ENCODE results near the gene LMX1B.

DNA sequence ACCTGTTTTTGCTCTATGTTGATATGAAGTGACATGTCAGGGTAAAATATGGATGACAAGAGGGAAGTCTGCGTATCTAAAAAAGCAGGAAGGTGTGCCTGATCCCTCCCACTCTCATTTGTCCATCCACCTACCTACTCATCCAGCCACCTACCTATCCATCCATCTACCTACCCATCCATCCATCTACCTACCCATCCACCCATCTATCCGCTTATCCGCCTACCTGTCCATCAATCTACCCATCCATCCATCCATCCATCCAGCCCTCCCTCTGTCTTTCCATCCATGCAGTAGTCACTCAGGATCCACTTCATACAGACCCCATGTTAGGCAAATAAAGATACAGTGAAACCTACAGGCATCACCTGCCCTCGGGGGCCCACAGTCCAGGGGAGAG is 32.4 kb downstream of the LMX1B start:
- TF ChIP-seq, protein P1, sequence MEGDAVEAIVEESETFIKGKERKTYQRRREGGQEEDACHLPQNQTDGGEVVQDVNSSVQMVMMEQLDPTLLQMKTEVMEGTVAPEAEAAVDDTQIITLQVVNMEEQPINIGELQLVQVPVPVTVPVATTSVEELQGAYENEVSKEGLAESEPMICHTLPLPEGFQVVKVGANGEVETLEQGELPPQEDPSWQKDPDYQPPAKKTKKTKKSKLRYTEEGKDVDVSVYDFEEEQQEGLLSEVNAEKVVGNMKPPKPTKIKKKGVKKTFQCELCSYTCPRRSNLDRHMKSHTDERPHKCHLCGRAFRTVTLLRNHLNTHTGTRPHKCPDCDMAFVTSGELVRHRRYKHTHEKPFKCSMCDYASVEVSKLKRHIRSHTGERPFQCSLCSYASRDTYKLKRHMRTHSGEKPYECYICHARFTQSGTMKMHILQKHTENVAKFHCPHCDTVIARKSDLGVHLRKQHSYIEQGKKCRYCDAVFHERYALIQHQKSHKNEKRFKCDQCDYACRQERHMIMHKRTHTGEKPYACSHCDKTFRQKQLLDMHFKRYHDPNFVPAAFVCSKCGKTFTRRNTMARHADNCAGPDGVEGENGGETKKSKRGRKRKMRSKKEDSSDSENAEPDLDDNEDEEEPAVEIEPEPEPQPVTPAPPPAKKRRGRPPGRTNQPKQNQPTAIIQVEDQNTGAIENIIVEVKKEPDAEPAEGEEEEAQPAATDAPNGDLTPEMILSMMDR (conservative IDR thresholded peaks at IDR 0.05; ENCODE audit: low read depth, low read length) = no peak
- no peak for TF ChIP-seq EZH2 (IDR thresholded peaks at IDR 0.05; ENCODE audit: low read length, unreplicated experiment)
